PC-9 (cell line): ENCODE data around the gene GABRB2. TPM values are rescaled to one million over a fixed set of nuclear protein-coding genes. Genes with fewer than 3 reads are reported as not detected.

Experiments
- BruUV-seq: library from RNA; stranded (reverse); fragments of 400-500 nt; replicated peaks from 2 replicates; lab custom pipeline; 2021; lab: Mats Ljungman, UMichigan
- CTCF ChIA-PET: fragments of 300-600 bp; sonication (Branson Sonifier 250); formaldehyde crosslinking; loops from one replicate; lab custom pipeline; 2022; ENCODE audit warnings: antibody characterized with exemption; lab: Charles Lee
- POLR2A ChIA-PET: fragments of 300-600 bp; sonication (Branson Sonifier 250); formaldehyde crosslinking; loops from one replicate; lab custom pipeline; 2022; ENCODE audit warnings: antibody characterized with exemption; ENCODE audit not compliant: unreplicated experiment; lab: Charles Lee
- DNase-seq, 2 experiments: peaks; one replicate each; pipeline versions ENCODE4 v3.0.0 to v3.0.0-alpha.2; 2015 to 2022; ENCODE audit warnings: mixed read lengths in 1 of 2
- H2AFZ ChIP-seq: fragments of 200-600 bp; sonication (generic); 2 replicates; pipeline ENCODE4 v1.8.1; 2017; ENCODE audit warnings: antibody characterized with exemption
- H3F3A ChIP-seq: fragments of 200-600 bp; sonication (generic); 2 replicates; pipeline ENCODE4 v1.8.1; 2017; ENCODE audit warnings: antibody characterized with exemption, mild to moderate bottlenecking, low read depth; ENCODE audit not compliant: insufficient read depth
- H3K27ac ChIP-seq: fragments of 200-600 bp; sonication (generic); 2 replicates; pipeline ENCODE4 v1.6.1; 2016; ENCODE audit warnings: mixed run types
- H3K27me3 ChIP-seq: fragments of 200-600 bp; sonication (generic); 2 replicates; pipeline ENCODE4 v1.6.1; 2016; ENCODE audit warnings: low read depth, mixed run types; ENCODE audit not compliant: insufficient read depth
- H3K36me3 ChIP-seq: fragments of 200-600 bp; sonication (generic); 2 replicates; pipeline ENCODE4 v1.6.1; 2016; ENCODE audit warnings: low read depth, mixed run types
- H3K4me1 ChIP-seq: fragments of 200-600 bp; sonication (generic); replicated peaks from 2 replicates; pipeline ENCODE4 v1.6.1; 2016; ENCODE audit warnings: mixed run types; ENCODE audit not compliant: insufficient read depth
- H3K4me2 ChIP-seq: fragments of 200-600 bp; sonication (generic); 2 replicates; pipeline ENCODE4 v1.6.1; 2017; ENCODE audit warnings: mixed run types
- H3K4me3 ChIP-seq: fragments of 200-600 bp; sonication (generic); 2 replicates; pipeline ENCODE4 v1.6.1; 2016; ENCODE audit warnings: mixed run types
- H3K79me2 ChIP-seq: fragments of 200-600 bp; sonication (generic); 2 replicates; pipeline ENCODE4 v1.6.1; 2017; ENCODE audit warnings: low read depth, mixed run types
- H3K9me2 ChIP-seq: fragments of 200-600 bp; sonication (generic); 2 replicates; pipeline ENCODE4 v1.8.1; 2017; ENCODE audit warnings: mild to moderate bottlenecking; ENCODE audit not compliant: insufficient read depth
- H3K9me3 ChIP-seq: fragments of 200-600 bp; sonication (generic); 2 replicates; pipeline ENCODE4 v1.8.1; 2016; ENCODE audit warnings: low read depth; ENCODE audit not compliant: insufficient read depth
- H4K20me1 ChIP-seq: fragments of 200-600 bp; sonication (generic); 2 replicates; pipeline ENCODE4 v1.8.1; 2017; ENCODE audit not compliant: insufficient read depth
- CTCF ChIP-seq: fragments of 200-600 bp; sonication (generic); conservative IDR thresholded peaks from 2 replicates; pipeline ENCODE4 v1.6.1; 2017; ENCODE audit warnings: mixed run types, antibody characterized with exemption, mild to moderate bottlenecking, moderate library complexity
- EZH2 ChIP-seq: fragments of 200-600 bp; sonication (generic); IDR thresholded peaks from 2 replicates; pipeline ENCODE4 v1.8.0; 2017; ENCODE audit warnings: antibody characterized with exemption, low read depth
- intact Hi-C: fragments of 100-400 bp; cut with micrococcal nuclease; formaldehyde crosslinking; loops from one replicate; pipeline ENCODE4 v1.10.0; 2022; ENCODE audit not compliant: unreplicated experiment
- total RNA-seq: library from RNA; stranded (reverse); gene quantifications from 2 replicates; pipeline ENCODE4 v1.2.3, GENCODE V29; 2021

The GABRB2 gene
- total RNA-seq, 1 experiment from 2014 or later, result not detected

GRCh38 chr5:161446655-161447054, 99.9 kb downstream of the GABRB2 start:
- Histone ChIP-seq H3K27me3 (no peaks in the 10 kb centered on the region), H3K4me2 (no peak overlapping the region), H3K4me1 (no peaks in the 10 kb centered on the region), H2AFZ (no peak overlapping the region), H3K27ac (no peak overlapping the region), H3K9me2 (no peaks in the 10 kb centered on the region), H3K36me3 (no peaks in the 10 kb centered on the region), H3K9me3 (no peaks in the 10 kb centered on the region), H3F3A (no peaks in the 10 kb centered on the region), H3K4me3 (no peak overlapping the region), H3K79me2 (no peaks in the 10 kb centered on the region), H4K20me1 (no peaks in the 10 kb centered on the region)
- intact Hi-C loops, result no loop called here
- BruUV-seq, result no TSS peak
- ChIA-PET POLR2A (no interaction called here), CTCF (no interaction called here)
- DNase-seq, result no peak
- TF ChIP-seq CTCF (no peak), EZH2 (no peak)

- DNase-seq, result no peak
- no peak overlapping the region for H3K4me3 ChIP-seq
- no peak overlapping the region for H2AFZ ChIP-seq
- intact Hi-C loops, result no loop called here
- ChIA-PET POLR2A (no interaction called here), CTCF (no interaction called here)
- no peaks in the 10 kb centered on the region for H3F3A ChIP-seq
- no TSS peak for BruUV-seq
- no peaks in the 10 kb centered on the region for H3K4me1 ChIP-seq
- H4K20me1 ChIP-seq, result no peaks in the 10 kb centered on the region
- no peaks in the 10 kb centered on the region for H3K27me3 ChIP-seq
- H3K79me2 ChIP-seq, result no peaks in the 10 kb centered on the region
- TF ChIP-seq EZH2 (no peak), CTCF (no peak)
- no peaks in the 10 kb centered on the region for H3K9me3 ChIP-seq
- no peaks in the 10 kb centered on the region for H3K36me3 ChIP-seq
- no peak overlapping the region for H3K4me2 ChIP-seq
- no peak overlapping the region for H3K27ac ChIP-seq
- no peaks in the 10 kb centered on the region for H3K9me2 ChIP-seq
Observed at GRCh38 chr5:161442471-161442870, 104.1 kb downstream of the GABRB2 start.

GRCh38 chr5:161432798-161433197, 113.7 kb downstream of the GABRB2 start:
- intact Hi-C loops, result no loop called here
- Histone ChIP-seq H3K27me3 (no peaks in the 10 kb centered on the region), H3K79me2 (no peaks in the 10 kb centered on the region), H3K4me1 (no peaks in the 10 kb centered on the region), H3K27ac (no peak overlapping the region), H2AFZ (no peak overlapping the region), H3K36me3 (no peaks in the 10 kb centered on the region), H3K4me3 (no peak overlapping the region), H3K9me3 (no peaks in the 10 kb centered on the region), H3K9me2 (no peaks in the 10 kb centered on the region), H4K20me1 (no peaks in the 10 kb centered on the region), H3F3A (no peaks in the 10 kb centered on the region), H3K4me2 (no peak overlapping the region)
- no peak for TF ChIP-seq CTCF
- TF ChIP-seq EZH2, result no peak
- no peak for DNase-seq
- ChIA-PET POLR2A (no interaction called here), CTCF (no interaction called here)
- no TSS peak for BruUV-seq
